ENCODE data around the gene PTPRT.

PTPRT gene

DNA sequence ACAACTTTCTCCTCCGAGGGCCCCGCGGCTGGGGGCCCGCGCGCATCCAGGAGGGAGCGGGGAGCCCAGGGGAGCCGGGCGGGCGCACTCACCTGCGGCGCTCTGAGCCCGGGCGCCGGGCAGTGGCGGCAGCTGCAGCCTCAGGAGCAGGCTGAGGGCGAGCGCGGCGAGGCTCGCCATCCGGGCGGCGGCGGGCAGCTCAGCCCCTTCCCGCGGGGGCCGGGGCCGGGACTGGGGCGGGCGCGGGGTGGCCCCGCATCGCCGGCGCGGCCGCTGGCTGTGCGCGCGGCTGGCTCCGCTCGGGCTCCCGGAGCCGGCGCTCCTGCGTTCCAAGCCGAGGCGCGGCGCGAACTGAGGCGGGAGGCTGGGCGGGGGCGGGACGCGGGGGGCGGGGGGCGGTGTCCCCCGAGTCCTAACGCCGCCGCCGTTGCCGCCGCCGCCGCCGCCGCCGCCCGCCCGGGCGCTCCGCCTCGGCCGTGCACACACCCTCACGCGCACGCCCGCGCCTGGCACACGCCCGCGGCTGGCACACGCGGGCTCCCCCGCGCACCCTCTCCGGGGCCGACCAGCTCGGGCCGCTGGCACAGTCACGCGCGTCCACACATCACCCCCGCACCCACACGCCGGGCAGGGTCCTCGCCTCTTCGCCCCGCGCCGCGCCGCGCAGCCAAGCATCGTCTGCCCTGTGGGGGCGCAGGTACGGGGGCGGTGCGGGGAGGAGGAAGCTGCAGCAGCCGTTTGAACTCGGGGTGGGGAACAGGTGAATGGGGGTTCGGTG lies at the start of gene PTPRT:
TSS of gene PTPRT (minus strand) at position 353 of the 778 bp plus-strand sequence. CDS start at position 180, 173 bp downstream.
- no peak within 1 kb of the TSS for H3K27ac ChIP-seq

DNA sequence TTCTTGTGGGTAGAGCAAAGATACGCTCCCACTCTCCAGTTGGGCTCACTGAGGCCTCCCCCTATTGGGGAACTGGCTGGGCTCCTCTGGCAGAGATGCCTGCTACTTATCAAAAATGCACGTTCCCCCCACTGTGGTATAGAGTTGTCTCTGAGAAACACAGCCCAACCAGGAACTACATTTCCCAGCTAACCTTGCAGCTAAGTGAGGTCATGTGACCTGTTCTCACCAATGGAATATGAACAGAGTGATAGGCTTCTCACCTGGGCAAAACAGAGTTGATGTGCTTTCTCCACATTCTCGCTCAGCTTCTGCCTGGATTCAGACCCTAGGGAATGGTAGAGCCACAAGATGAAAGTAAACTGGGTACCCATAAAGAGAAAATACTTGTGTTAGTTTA lies 49.1 kb upstream of the PTPRT start:
- TF ChIP-seq, protein P1, sequence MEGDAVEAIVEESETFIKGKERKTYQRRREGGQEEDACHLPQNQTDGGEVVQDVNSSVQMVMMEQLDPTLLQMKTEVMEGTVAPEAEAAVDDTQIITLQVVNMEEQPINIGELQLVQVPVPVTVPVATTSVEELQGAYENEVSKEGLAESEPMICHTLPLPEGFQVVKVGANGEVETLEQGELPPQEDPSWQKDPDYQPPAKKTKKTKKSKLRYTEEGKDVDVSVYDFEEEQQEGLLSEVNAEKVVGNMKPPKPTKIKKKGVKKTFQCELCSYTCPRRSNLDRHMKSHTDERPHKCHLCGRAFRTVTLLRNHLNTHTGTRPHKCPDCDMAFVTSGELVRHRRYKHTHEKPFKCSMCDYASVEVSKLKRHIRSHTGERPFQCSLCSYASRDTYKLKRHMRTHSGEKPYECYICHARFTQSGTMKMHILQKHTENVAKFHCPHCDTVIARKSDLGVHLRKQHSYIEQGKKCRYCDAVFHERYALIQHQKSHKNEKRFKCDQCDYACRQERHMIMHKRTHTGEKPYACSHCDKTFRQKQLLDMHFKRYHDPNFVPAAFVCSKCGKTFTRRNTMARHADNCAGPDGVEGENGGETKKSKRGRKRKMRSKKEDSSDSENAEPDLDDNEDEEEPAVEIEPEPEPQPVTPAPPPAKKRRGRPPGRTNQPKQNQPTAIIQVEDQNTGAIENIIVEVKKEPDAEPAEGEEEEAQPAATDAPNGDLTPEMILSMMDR (IDR thresholded peaks at IDR 0.05): no peak
- TF ChIP-seq ZFX (IDR thresholded peaks at IDR 0.05; ENCODE audit: borderline replicate concordance): no peak

More for the DNA sequence above, at the start of gene PTPRT:
- TF ChIP-seq ZFX (IDR thresholded peaks at IDR 0.05; ENCODE audit: borderline replicate concordance): no peak
- TF ChIP-seq, protein P1 (IDR thresholded peaks at IDR 0.05): no peak

DNA sequence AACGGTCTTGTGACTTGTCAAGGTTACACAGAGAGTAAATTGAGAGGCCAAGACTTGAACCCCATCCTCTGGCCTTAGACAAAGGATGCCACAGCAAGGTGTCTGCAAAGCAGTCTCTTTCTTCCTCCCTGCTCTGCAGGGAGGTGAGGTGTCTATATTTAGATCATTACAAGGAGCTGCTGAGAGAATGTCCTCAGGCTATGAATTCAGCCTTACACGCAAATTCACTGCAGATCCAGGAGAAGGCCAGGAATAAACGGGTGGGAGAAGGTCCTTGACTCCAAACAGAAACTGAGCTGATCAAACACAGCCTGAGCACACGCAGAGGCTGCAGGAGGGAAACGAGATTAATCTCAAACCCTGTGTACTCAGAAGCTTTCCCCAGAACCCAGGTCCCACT lies 48.6 kb upstream of the PTPRT start:
- no peak overlapping the region for H3K27ac ChIP-seq
- no peak for TF ChIP-seq ZFX (IDR thresholded peaks at IDR 0.05; ENCODE audit: borderline replicate concordance)
- TF ChIP-seq, protein P1 (IDR thresholded peaks at IDR 0.05): no peak

More for the DNA sequence above, 49.1 kb upstream of the PTPRT start:
- H3K27ac ChIP-seq: no peak overlapping the region

DNA sequence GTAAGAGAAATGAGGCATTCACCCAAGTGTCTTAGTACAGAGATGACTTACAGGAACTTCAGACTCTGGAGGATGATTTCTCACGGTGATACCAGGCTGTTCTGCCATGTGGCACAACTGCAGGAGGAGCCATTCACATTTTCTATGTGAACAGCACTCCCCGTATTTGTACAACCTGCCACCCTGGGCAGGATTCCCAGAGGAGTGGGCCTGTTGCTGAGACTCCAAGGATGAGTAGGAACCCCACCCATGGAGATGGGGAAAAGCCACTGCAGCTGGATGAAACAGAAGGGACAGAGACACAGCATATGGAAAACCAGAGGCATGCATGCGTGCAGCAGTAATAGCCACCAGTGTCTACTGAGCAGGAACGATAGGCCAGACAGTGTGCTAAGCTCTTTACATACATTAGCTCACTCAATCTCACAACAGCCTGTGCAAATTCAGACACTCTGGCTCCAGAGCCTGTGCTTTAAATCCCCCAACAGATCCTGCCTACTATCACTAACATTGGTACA lies 48.0 kb upstream of the PTPRT start:
- no peak overlapping the region for H3K27ac ChIP-seq
- no peak for TF ChIP-seq ZFX (IDR thresholded peaks at IDR 0.05; ENCODE audit: borderline replicate concordance)
- TF ChIP-seq, protein P1 (IDR thresholded peaks at IDR 0.05): no peak

DNA sequence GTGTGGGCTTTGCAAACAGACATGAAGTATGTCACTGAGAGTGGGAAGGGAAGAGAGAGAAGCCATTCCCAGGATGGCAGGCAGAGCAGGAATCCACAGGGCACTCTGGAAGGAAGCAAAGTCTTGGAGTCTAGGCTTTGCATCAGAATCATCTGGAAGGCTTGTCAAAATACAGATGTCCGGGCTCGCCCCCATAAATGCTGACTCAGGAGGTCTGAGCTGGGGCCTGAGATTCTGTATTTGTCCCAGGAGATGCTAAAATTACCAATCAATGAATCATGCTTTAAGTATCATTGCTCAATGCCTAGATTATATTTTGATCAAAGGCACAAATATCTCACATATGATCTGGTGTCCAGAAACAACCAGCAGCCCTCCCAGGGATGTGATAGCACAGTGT lies 46.3 kb upstream of the PTPRT start:
- H3K27ac ChIP-seq: no peak overlapping the region
- TF ChIP-seq, protein P1 (IDR thresholded peaks at IDR 0.05): no peak
- TF ChIP-seq ZFX (IDR thresholded peaks at IDR 0.05; ENCODE audit: borderline replicate concordance): no peak

DNA sequence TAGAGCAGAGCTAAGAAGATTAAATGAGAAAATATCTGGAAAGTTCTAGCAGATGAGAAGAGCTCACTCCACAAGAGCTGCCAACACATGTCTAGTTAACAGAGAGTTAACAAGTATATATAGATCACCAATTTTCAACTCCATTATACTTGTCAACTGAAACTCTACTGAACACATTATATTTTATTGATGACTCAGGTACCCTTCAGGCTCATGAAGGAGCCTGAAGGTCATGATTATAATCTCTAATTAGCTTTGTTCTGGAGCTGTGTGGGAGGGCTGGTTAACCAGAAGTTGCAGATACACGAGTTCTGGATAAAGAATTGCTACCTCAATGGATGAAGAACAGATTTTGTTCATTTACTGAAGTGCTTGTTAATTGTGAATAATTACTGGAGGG lies 42.1 kb upstream of the PTPRT start:
- no peak overlapping the region for H3K27ac ChIP-seq
- TF ChIP-seq, protein P1 (IDR thresholded peaks at IDR 0.05): no peak
- no peak for TF ChIP-seq ZFX (IDR thresholded peaks at IDR 0.05; ENCODE audit: borderline replicate concordance)

DNA sequence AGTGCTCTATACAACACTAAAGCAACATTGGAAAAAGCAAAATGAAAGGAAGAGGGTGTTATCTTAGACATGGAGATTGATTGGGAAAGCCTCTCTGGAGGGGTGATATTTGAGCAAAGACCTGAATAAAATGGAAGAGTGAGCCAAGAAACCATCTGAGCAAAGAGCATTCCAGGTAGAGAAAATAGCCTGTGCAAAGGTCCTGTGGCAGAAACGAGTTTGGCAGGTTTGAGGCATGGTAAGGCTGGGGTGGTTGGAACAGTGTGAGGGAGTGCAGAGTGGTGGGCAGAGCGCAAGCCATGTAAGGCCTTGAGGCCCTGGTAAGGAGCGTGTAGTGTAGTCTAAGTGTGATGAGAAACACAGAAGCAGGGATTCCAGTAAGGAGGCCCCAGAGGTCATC lies 40.0 kb upstream of the PTPRT start:
- H3K27ac ChIP-seq: no peak overlapping the region
- TF ChIP-seq ZFX (IDR thresholded peaks at IDR 0.05; ENCODE audit: borderline replicate concordance): no peak
- TF ChIP-seq, protein P1 (IDR thresholded peaks at IDR 0.05): no peak

All from 22Rv1 (cell line).